Inferior parietal cortex (tissue), 1 donor: ENCODE measurements around the gene UBQLN4.

Experiments used
- DNase-seq: peaks from one replicate; pipeline ENCODE4 v3.0.0-alpha.2; 2016; ENCODE audit errors: extremely low spot score

The UBQLN4 gene

GRCh38 chr1:156014829-156015228 lies 38.8 kb downstream of the UBQLN4 start:
- DNase-seq, result no peak

GRCh38 chr1:156012051-156012817 lies 41.4 kb downstream of the UBQLN4 start:
- no peak for DNase-seq

- no peak for DNase-seq
Observed at GRCh38 chr1:156009404-156009803, 44.2 kb downstream of the UBQLN4 start.

- no peak for DNase-seq
Observed at GRCh38 chr1:156006666-156007376, 46.8 kb downstream of the UBQLN4 start.

- DNase-seq, result no peak
Observed at GRCh38 chr1:156004843-156005584, 48.6 kb downstream of the UBQLN4 start.

GRCh38 chr1:156003923-156004188 lies 49.7 kb downstream of the UBQLN4 start:
- DNase-seq, result no peak

GRCh38 chr1:156002188-156002911 lies 51.2 kb downstream of the UBQLN4 start:
- DNase-seq, result no peak

GRCh38 chr1:156001662-156002171 lies 51.9 kb downstream of the UBQLN4 start:
- DNase-seq, result no peak

GRCh38 chr1:156001021-156001661 lies 52.5 kb downstream of the UBQLN4 start:
- no peak for DNase-seq

GRCh38 chr1:155999964-156000363 lies 53.6 kb downstream of the UBQLN4 start:
- DNase-seq, result no peak

GRCh38 chr1:155996166-155996565 lies 57.4 kb downstream of the UBQLN4 start:
- DNase-seq, result no peak

- DNase-seq, result no peak
Observed at GRCh38 chr1:155993595-155993994, 60.0 kb downstream of the UBQLN4 start.

- no peak for DNase-seq
Observed at GRCh38 chr1:155990005-155990739, 63.4 kb downstream of the UBQLN4 start.

GRCh38 chr1:155989242-155990004 lies 64.2 kb downstream of the UBQLN4 start:
- peak; percentile 89 for DNase-seq
